GM12874 (cell line): Measurements from ENCODE around the gene CD302.

Experiments used
- TF ChIP-seq, protein P1 (sequence below): IDR thresholded peaks from 2 replicates; pipeline ENCODE4 v1.5.1; 2011; ENCODE audit warnings: low read depth, mild to moderate bottlenecking, control low read depth, low read length, moderate library complexity; ENCODE audit not compliant: insufficient read depth

CD302 gene

DNA sequence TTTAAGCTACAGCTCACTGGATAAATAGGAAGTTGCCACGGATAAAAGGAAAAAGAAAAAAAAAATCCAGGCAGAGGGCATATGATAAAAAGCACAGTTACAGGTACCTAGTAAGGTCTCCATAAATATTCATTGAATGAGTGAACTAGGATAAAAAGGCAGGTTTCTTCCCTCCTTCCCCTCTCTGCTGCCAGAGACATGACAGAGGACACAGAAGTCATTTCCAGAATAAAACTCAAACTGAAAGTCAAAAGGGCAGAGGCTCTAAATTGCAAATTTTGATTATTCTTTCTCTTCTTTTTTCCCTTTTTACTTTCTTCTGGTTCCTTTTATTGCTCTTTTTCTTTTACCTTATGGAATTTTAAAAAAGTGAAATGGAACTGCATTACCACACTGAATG is 7.7 kb downstream of the CD302 start:
- TF ChIP-seq, protein P1, sequence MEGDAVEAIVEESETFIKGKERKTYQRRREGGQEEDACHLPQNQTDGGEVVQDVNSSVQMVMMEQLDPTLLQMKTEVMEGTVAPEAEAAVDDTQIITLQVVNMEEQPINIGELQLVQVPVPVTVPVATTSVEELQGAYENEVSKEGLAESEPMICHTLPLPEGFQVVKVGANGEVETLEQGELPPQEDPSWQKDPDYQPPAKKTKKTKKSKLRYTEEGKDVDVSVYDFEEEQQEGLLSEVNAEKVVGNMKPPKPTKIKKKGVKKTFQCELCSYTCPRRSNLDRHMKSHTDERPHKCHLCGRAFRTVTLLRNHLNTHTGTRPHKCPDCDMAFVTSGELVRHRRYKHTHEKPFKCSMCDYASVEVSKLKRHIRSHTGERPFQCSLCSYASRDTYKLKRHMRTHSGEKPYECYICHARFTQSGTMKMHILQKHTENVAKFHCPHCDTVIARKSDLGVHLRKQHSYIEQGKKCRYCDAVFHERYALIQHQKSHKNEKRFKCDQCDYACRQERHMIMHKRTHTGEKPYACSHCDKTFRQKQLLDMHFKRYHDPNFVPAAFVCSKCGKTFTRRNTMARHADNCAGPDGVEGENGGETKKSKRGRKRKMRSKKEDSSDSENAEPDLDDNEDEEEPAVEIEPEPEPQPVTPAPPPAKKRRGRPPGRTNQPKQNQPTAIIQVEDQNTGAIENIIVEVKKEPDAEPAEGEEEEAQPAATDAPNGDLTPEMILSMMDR, result no peak

DNA sequence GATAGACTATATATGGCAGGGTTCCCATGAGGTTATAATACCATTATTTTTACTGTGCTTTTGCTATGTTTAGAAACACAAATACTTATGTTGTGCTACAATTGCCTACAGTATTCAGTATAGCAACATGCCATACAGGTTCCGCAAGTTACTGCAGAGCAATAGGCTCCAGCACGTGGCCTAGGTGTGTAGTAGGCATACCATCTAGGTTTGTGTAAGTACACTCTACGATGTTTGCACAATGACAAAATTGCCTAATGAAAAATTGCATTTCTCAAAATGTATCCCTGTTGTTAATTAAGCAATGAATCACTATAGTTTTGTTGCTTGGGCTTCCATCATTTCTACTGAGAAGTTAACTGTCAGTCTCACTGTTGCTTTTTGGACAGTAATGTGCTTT is 9.8 kb downstream of the CD302 start:
- TF ChIP-seq, protein P1, result no peak

DNA sequence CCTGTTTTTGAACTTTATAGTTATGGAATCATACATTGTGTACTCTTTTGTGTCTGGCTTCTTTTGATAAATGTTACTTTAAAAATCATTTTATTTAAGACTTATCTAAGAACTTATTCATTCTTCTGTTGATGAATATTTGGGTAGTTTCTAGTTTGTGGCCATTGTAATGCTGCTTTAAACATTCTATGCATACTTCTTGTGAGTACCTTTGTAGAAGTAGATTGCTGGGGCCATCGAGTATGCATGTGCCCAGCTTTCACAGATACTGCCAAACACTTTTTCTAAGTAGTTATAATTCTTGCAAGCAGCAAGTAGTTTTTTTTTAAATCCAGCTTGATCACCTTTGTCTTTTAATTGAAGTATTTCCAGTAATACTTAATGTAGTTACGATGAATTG is 11.1 kb downstream of the CD302 start:
- TF ChIP-seq, protein P1, result no peak

DNA sequence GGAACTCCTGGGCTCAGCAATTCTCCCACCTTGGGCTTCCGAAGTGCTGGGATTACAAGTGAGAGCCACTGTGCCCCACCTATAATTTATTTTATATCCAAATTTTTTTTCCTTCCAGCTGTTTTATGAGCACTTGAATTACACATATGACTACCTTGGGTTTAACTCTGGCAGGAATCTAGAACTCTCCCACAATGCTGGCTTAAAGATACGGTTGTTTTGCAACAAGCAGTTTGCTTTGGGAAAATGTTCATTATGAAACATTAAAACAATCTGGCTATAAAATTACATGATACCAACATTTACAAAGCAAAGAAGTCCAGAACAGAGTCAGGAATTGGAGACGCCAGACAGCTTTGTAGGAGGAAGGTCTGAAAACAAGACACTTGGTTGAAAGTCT is 12.8 kb downstream of the CD302 start:
- TF ChIP-seq, protein P1, result no peak

DNA sequence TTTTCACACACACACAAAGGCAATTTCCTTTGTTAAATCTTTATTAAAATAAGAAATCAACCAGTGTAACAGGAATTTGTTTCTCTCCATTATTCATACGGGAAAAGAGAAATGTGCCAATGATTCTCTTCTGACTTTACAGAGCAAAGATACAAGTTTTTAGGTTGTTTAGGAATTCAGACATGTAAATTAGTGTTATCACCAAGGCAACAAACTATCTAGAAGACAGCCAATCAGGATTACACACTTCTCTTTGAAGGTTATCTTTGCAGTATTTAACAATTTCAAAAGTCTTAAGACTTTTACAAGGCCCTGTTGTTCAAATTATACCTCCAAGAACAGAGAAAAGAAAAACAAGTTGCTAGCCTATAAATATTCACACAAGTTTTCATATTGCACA is 14.5 kb downstream of the CD302 start:
- TF ChIP-seq, protein P1, result no peak

DNA sequence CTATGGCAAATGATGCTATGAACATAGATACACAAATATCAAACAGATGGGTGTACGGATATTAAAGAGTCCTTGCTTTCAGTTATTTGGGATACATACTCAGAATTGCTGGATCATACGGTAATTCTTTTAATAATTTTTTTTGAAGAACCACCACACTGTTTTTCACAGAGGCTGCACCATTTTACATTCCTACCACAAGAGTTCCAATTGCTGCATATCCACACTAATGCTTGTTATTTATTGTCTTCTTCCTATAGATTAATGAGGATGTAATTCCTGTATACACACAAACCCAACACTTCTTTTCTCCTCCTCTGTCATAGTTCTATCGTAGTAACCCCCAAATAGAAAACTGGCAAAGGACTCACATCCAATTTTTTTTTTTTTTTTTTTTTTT is 21.7 kb downstream of the CD302 start:
- TF ChIP-seq, protein P1, result no peak

DNA sequence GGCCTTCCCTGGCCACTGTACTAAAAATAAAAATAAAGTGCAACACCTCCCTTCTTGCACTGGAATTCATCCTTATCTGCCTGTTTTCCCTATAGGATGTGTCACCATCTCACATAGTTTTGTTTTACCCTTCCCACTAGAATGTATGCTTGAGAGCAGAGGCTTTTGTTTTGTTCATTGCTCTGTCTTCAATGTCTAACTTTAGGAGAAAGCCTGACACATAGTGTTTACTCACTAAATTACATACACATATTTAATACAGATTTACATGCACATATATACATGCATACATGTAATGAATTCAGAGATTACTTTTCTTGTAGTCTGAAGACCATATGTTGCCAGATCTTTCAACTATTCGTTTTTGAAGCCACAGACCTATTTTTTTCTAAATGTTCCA is 23.0 kb downstream of the CD302 start:
- TF ChIP-seq, protein P1, result no peak
